ENCODE measurements around the gene SLC34A2. TPM values are rescaled to one million over a fixed set of nuclear protein-coding genes. Genes with fewer than 3 reads are reported as not detected.

Gene SLC34A2
- polyA plus RNA-seq, 1 donor from 2014 or later = not detected

GRCh38 chr4:25662306-25662705, 6.7 kb downstream of the SLC34A2 start:
- no peak overlapping the region for H2AFZ ChIP-seq (ENCODE audit: low read depth, low read length)
- H3K4me3 ChIP-seq (ENCODE audit: low read length) = no peak overlapping the region
- no peak overlapping the region for H3K4me2 ChIP-seq (ENCODE audit: low read length)
- no peaks in the 10 kb centered on the region for H3K36me3 ChIP-seq (ENCODE audit: insufficient read depth, low read length)
- no peaks in the 10 kb centered on the region for H4K20me1 ChIP-seq (ENCODE audit: insufficient read depth)
- H3K9me2 ChIP-seq (ENCODE audit: insufficient read depth, low read length) = no peaks in the 10 kb centered on the region
- H3K79me2 ChIP-seq (replicated peaks; ENCODE audit: insufficient read depth, low read length) = no peaks in the 10 kb centered on the region
- H3K9ac ChIP-seq (ENCODE audit: low read length) = no peak overlapping the region
- H3K27ac ChIP-seq (ENCODE audit: low read length) = no peak overlapping the region
- H3K9me3 ChIP-seq (ENCODE audit: low read length) = no peaks in the 10 kb centered on the region
- peaks cover 4% of the 10 kb centered on the region for H3K27me3 ChIP-seq (ENCODE audit: insufficient read depth, low read depth, low read length)
- no peaks in the 10 kb centered on the region for H3F3A ChIP-seq (ENCODE audit: insufficient read depth, low read length, poor library complexity, severe bottlenecking)
- no peak for TF ChIP-seq SMC3 (conservative IDR thresholded peaks at IDR 0.05; ENCODE audit: poor library complexity)
- TF ChIP-seq MXI1 (conservative IDR thresholded peaks at IDR 0.05; ENCODE audit: poor library complexity, severe bottlenecking) = no peak
- TF ChIP-seq RAD21 (conservative IDR thresholded peaks at IDR 0.05) = no peak
- TF ChIP-seq REST (IDR thresholded peaks at IDR 0.05; ENCODE audit: borderline replicate concordance) = no peak
- TF ChIP-seq EZH2 (IDR thresholded peaks at IDR 0.05; ENCODE audit: borderline replicate concordance, insufficient read depth, low read length, poor library complexity, severe bottlenecking) = no peak

GRCh38 chr4:25663781-25664180, 8.1 kb downstream of the SLC34A2 start:
- Histone ChIP-seq H3K4me3 (ENCODE audit: low read length) (peak overlapping the region; percentile 39), H4K20me1 (ENCODE audit: insufficient read depth) (no peaks in the 10 kb centered on the region), H3K4me2 (ENCODE audit: low read length) (no peak overlapping the region), H2AFZ (ENCODE audit: low read depth, low read length) (no peak overlapping the region), H3K9me2 (ENCODE audit: insufficient read depth, low read length) (no peaks in the 10 kb centered on the region), H3F3A (ENCODE audit: insufficient read depth, low read length, poor library complexity, severe bottlenecking) (no peaks in the 10 kb centered on the region), H3K9ac (ENCODE audit: low read length) (no peak overlapping the region), H3K36me3 (ENCODE audit: insufficient read depth, low read length) (no peaks in the 10 kb centered on the region), H3K9me3 (ENCODE audit: low read length) (no peaks in the 10 kb centered on the region), H3K27ac (ENCODE audit: low read length) (no peak overlapping the region), H3K79me2 (replicated peaks; ENCODE audit: insufficient read depth, low read length) (no peaks in the 10 kb centered on the region), H3K27me3 (ENCODE audit: insufficient read depth, low read depth, low read length) (no peaks in the 10 kb centered on the region)
- peak; percentile 72 for TF ChIP-seq POLR2AphosphoS5 (IDR thresholded peaks at IDR 0.05)
- peak; percentile 16 for TF ChIP-seq EP300 (conservative IDR thresholded peaks at IDR 0.05; ENCODE audit: poor library complexity, severe bottlenecking)
- no peak for TF ChIP-seq SMC3 (conservative IDR thresholded peaks at IDR 0.05; ENCODE audit: poor library complexity)
- TF ChIP-seq MXI1 (conservative IDR thresholded peaks at IDR 0.05; ENCODE audit: poor library complexity, severe bottlenecking) = peak; percentile 34
- no peak for TF ChIP-seq RAD21 (conservative IDR thresholded peaks at IDR 0.05)

- Histone ChIP-seq H2AFZ (ENCODE audit: low read depth, low read length) (no peak overlapping the region), H3K79me2 (replicated peaks; ENCODE audit: insufficient read depth, low read length) (no peaks in the 10 kb centered on the region), H3K9ac (ENCODE audit: low read length) (no peak overlapping the region), H3K27ac (ENCODE audit: low read length) (no peak overlapping the region), H3F3A (ENCODE audit: insufficient read depth, low read length, poor library complexity, severe bottlenecking) (no peaks in the 10 kb centered on the region), H3K4me3 (ENCODE audit: low read length) (no peak overlapping the region), H3K27me3 (ENCODE audit: insufficient read depth, low read depth, low read length) (no peaks in the 10 kb centered on the region), H3K9me3 (ENCODE audit: low read length) (no peaks in the 10 kb centered on the region), H3K9me2 (ENCODE audit: insufficient read depth, low read length) (no peaks in the 10 kb centered on the region), H3K36me3 (ENCODE audit: insufficient read depth, low read length) (no peaks in the 10 kb centered on the region), H4K20me1 (ENCODE audit: insufficient read depth) (no peaks in the 10 kb centered on the region), H3K4me2 (ENCODE audit: low read length) (no peak overlapping the region)
- no peak for TF ChIP-seq MXI1 (conservative IDR thresholded peaks at IDR 0.05; ENCODE audit: poor library complexity, severe bottlenecking)
- TF ChIP-seq CTCF (IDR thresholded peaks at IDR 0.05; ENCODE audit: poor library complexity, severe bottlenecking) = no peak
- TF ChIP-seq EZH2 (IDR thresholded peaks at IDR 0.05; ENCODE audit: borderline replicate concordance, insufficient read depth, low read length, poor library complexity, severe bottlenecking) = no peak
- TF ChIP-seq TAF1 (IDR thresholded peaks at IDR 0.05; ENCODE audit: low read depth) = no peak
- no peak for TF ChIP-seq RAD21 (conservative IDR thresholded peaks at IDR 0.05)
- no peak for TF ChIP-seq SMC3 (conservative IDR thresholded peaks at IDR 0.05; ENCODE audit: poor library complexity)
- no peak for TF ChIP-seq EP300 (conservative IDR thresholded peaks at IDR 0.05; ENCODE audit: poor library complexity, severe bottlenecking)
- no peak for TF ChIP-seq REST (IDR thresholded peaks at IDR 0.05; ENCODE audit: borderline replicate concordance)
- TF ChIP-seq POLR2AphosphoS5 (IDR thresholded peaks at IDR 0.05) = no peak
These were observed 10.5 kb downstream of the SLC34A2 start for GRCh38 chr4:25666031-25666630.
